GM12891 (cell line): ENCODE results near the gene RANBP17.
"Not testable (repeated sequence)": the region's sequence is repeated elsewhere in the genome, so short reads cannot be mapped to it uniquely, and the experiment has no call there.

Experiments
- DNase-seq: peaks from one replicate; pipeline ENCODE4 v3.0.0; 2011; ENCODE audit warnings: low spot score; ENCODE audit not compliant: insufficient read length
- FAIRE-seq: peaks from 2 replicates; lab custom pipeline; 2011; peaks lifted over from hg19 to GRCh38; lab: Jason Lieb, UNC
- PAX5 ChIP-seq: IDR thresholded peaks from 2 replicates; pipeline ENCODE4 v1.6.1; 2011; ENCODE audit warnings: low read length, moderate library complexity, mild to moderate bottlenecking; ENCODE audit not compliant: insufficient read depth, severe bottlenecking
- POLR2A ChIP-seq: IDR thresholded peaks from 2 replicates; pipeline ENCODE4 v1.6.1; 2011; ENCODE audit warnings: low read depth, low read length, control low read depth
- POLR2AphosphoS5 ChIP-seq: IDR thresholded peaks from 2 replicates; pipeline ENCODE4 v1.6.1; 2011; ENCODE audit warnings: low read depth, low read length, control low read depth
- POU2F2 ChIP-seq: IDR thresholded peaks from 2 replicates; pipeline ENCODE4 v1.6.1; 2011; ENCODE audit warnings: low read depth, mild to moderate bottlenecking, control low read depth, low read length, moderate library complexity
- SPI1 ChIP-seq: IDR thresholded peaks from 2 replicates; pipeline ENCODE4 v1.6.1; 2011; ENCODE audit warnings: low read depth, low read length, control low read depth
- TAF1 ChIP-seq: IDR thresholded peaks from 2 replicates; pipeline ENCODE4 v1.6.1; 2011; ENCODE audit warnings: low read depth, low read length, control low read depth

The RANBP17 gene

DNA sequence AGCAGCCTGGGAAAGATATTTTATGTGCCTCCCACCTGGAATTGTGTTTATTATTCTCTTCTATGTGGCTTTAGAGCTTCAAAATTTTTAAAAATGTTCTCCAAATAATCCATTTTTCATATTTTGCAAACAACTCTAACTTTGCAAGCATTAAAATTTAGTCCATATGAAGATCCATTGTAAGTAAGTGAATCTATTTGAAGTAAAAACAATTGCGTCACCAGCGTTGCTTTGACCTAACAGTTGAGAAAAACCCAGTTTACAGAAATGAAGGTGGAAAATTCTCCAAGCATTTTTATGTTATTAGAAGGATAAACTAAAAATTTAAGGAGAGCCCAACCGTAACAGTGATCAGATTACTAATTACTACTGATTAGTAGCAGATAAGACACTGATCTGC is 408.3 kb downstream of the RANBP17 start:
- TF ChIP-seq POLR2A (no peak), PAX5 (no peak), TAF1 (no peak), POU2F2 (no peak), POLR2AphosphoS5 (no peak), SPI1 (no peak)
- FAIRE-seq (no peak), DNase-seq (no peak)

DNA sequence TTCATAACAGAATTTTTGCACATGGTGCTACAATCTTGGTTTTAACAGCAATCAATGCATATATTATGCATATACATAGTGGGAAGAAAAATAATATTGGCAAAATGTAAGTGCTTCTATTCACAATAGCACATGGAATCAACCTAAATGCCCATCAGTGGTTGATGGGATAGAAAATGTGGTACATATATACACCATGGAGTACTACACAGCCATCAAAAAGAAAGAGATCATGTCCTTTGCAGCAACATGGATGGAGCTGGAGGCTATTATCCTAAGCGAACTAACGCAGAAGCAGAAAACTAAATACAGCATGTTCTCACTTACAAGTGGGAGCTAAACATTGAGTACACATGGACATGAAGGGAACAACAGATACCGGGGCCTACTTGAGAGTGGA is 410.0 kb downstream of the RANBP17 start:
- DNase-seq: no peak
- no peak for TF ChIP-seq SPI1
- no peak for TF ChIP-seq POLR2A
- TF ChIP-seq PAX5: no peak
- no peak for TF ChIP-seq TAF1
- TF ChIP-seq POLR2AphosphoS5: no peak
- no peak for TF ChIP-seq POU2F2
- FAIRE-seq: no peak

DNA sequence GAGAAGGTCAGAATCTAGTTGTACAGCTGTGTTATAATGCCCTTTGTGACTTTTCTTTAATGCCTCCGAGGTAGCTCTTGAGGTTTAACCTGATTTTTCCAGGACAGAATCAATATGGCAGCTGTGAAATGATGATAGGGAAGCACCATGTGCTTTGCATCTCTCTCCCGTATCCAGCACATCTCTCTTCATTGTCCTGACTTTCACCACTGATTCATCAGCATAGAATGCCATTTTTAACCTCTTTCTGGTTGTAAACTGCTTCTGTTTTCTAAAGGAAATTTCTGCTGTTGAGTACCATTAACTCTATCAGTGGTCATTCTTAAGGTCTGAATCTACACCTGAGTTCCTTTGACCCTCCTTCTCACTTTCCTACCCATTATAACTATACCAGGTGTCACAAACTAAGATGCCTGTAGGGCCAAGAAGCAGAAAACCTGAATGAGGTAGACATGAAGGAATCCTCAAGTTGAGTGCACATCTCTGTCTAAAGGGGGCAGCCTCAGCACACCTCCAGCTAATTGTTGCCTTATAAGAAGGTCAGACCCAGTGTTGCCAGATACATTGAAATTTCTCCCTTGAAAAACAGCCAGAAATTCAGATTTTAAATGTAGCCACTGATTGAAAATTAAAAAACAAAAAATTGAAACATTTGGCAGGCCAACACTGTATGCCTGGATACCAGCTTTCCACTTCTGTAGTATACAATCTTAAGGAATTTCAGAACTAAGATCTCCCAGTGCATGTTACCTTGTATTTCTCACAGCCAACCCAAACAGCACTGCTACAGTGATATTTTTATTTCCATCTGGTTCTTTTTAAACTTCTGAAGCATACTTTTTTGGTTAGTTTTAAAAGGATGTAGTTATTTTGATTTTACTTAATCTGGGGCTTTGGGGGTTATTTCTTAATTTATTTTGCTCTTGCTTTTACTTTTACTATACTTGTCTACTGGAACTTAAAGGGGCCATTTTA is 411.5 kb downstream of the RANBP17 start:
- TF ChIP-seq PAX5: no peak
- TF ChIP-seq POLR2AphosphoS5: no peak
- DNase-seq (no peak), FAIRE-seq (peak; percentile 40)

DNA sequence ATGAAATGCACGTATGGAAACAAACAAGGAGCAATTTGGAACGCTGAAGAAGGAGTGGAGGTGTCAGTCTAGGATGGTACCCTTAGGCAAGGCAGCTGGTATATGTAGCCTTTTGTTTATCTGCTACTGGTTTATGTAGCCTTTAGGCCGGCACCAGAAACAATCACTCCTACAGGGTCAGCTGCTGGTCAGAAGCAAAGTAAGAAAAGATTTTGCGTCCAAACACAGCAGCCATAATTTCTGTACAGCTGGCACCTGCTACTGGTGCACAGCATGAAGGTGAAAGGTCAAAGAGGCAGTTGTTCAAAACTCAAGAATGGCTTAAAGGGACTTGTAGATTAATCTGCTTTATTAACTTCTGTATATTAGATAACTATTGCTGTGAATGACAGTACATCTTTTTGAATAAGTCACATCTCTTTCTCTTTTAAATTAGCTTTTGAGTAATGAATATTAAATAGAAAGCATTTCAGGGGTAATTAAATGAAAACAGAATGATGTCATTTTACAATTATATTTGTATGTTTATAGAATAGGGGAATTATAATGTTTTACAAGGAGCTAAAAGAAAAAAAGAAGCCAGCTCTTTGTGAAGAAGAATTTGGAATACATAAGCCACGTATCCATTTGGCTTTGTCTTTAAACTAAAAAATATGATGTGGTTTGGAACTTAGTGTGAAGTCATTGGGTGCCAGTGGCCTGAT is 414.2 kb downstream of the RANBP17 start:
- DNase-seq (no peak), FAIRE-seq (no peak)
- TF ChIP-seq PAX5 (no peak), TAF1 (no peak), POLR2AphosphoS5 (no peak), SPI1 (no peak), POLR2A (no peak), POU2F2 (no peak)

DNA sequence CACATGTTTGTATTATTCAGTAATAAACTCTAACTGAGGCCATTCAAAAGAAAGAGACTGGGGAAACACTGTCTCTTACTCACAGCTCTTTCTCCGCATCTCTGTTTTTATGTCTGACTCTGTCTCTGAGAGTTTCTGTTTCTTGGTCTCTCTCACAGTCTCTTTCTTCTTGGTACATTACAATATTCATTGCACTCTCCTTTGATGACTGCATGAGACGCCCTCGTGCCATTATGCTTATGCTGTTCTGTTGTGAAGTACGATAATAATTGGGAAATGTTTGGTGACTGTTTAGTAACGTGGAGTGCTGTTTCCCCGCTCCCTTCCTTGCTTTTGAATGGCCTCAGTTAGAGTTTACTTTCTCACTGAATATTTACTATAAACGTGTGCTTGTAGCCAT is 421.9 kb downstream of the RANBP17 start:
- no peak for DNase-seq
- no peak for FAIRE-seq
- TF ChIP-seq POU2F2 (no peak), POLR2AphosphoS5 (no peak), SPI1 (no peak)

DNA sequence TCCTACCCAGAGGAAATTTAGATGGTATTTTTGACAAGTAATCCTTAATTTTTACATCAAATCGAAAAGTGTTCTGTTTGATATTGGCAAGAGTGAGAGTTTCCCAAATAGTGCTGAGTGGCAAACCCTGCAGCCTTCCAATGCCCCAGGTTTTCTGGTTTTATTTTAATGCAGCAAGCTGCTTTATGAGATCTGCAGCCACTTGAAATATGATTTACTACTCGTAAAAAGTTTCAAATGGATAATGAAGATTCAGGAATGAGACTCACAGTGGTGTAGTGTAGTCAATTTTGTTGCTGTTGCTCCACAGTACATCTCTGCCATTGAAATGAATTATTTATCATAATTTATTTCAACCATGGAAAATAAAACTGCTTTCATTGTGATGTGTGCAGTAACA is 423.6 kb downstream of the RANBP17 start:
- FAIRE-seq (no peak), DNase-seq (no peak)
- TF ChIP-seq PAX5 (no peak), POLR2AphosphoS5 (no peak), POLR2A (no peak), POU2F2 (no peak), TAF1 (no peak), SPI1 (no peak)

DNA sequence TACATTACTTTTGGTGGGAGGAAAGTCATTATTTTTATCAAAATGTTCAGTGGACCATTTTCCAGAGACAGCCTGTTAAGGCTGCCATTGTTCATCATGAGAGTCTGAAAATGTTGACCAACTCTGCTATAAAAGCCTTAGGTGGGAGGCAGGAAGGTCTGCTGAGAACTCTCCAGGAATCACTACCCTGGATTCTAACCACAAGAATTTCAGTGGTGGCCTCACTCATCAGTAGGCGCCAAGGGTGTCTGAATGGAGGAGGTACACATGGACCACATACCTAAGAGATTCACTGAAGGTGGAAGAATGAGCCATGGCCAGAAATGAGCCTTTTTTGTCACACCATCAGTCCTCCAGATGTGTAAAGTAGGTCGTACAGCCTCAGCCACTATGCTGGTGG is 426.2 kb downstream of the RANBP17 start:
- no peak for DNase-seq
- TF ChIP-seq TAF1 (no peak), POU2F2 (no peak), POLR2A (no peak), PAX5 (no peak), SPI1 (no peak), POLR2AphosphoS5 (no peak)
- FAIRE-seq: no peak

DNA sequence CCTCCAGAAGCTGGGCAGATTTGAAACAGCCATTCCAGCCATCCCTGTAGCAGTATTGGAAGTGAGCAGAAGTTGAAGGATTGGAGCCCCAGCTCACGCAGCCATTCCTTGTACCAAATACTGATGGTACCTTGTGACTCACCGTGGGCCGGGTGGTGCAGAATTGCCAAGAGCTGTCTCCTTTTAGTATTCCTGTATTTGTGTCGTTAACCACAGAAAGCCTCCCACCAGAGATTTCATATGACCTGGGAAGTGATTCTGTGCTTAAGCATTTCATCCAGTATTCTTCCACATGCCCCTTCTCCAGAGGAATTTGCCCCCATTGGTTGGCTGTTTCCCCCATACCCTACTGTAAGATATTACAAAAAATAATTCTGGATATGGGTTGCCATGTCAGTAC is 429.6 kb downstream of the RANBP17 start:
- no peak for FAIRE-seq
- no peak for TF ChIP-seq POLR2A
- no peak for TF ChIP-seq SPI1
- no peak for TF ChIP-seq POLR2AphosphoS5
- TF ChIP-seq PAX5: no peak
- TF ChIP-seq POU2F2: no peak
- DNase-seq: no peak

DNA sequence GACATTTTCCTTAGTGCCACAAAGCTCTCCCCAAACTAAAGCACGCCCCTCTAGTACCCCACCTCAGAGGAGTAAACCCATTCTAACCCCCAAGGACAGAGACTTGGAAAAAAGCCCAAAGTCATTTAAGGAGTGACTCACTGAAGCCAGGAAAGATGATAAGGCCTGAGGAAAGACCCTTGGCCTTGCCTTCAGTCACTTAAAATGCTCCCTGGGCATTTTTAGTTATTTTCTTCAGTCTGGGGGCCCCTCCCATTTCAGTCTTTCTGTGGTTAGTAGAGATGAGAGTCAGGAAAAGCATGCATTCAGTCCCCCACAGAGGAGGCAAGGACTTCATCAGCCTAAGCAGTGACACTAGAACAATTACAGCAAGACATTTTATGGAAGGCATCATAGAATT is 433.5 kb downstream of the RANBP17 start:
- no peak for FAIRE-seq
- TF ChIP-seq POU2F2: no peak
- TF ChIP-seq SPI1: no peak
- no peak for TF ChIP-seq TAF1
- TF ChIP-seq POLR2AphosphoS5: no peak
- TF ChIP-seq PAX5: no peak
- TF ChIP-seq POLR2A: no peak
- DNase-seq: no peak

DNA sequence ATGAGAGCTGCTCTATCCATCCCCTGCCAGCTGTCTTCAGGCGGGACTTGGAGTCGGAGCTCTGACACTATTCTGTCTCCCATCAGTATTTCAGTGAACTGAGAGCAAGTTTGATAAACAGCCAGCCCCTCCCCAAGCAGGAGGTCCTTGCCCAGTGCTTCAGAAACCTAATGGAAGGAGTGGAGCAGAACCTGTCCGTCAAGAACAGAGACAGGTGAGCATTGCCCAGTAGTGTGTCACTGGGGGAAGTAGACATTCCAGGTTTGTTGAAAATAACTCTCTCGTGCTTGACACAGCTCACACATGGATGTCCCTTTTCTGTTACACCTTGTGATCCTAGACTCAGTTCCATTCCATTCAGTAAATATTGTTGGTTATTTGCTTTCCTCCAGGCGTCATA is 434.0 kb downstream of the RANBP17 start:
- FAIRE-seq (no peak), DNase-seq (no peak)
- TF ChIP-seq POU2F2 (no peak), SPI1 (no peak), PAX5 (no peak), POLR2A (no peak), POLR2AphosphoS5 (no peak), TAF1 (no peak)

DNA sequence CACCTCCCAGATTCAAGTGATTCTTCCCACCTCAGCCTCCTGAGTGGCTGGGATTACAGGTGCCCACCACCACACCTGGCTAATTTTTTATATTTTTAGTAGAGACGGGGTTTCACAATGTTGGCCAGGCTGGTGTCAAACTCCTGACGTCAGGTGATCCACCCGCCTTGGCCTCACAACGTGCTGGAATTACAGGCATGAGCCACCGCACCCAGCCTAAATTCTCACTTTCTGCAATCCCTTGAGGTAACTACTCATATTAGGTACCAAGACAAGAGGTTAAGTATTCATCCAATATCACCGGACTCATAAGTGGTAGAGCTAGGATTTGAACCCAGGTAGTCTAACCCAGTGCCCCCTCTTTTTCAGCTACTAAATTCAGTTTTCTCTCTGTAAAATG is 436.1 kb downstream of the RANBP17 start:
- FAIRE-seq, DNase-seq: not testable (repeated sequence)
